OCI-LY7 (cell line): ENCODE results near the gene MT1A. TPM values are rescaled to one million over a fixed set of nuclear protein-coding genes. Genes with fewer than 3 reads are reported as not detected.

Experiments used
- BruUV-seq: library from RNA; stranded (reverse); fragments of 400-500 nt; replicated peaks from 2 replicates; lab custom pipeline; 2021; lab: Mats Ljungman, UMichigan
- CTCF ChIA-PET: fragments of 300-600 bp; sonication (Branson Sonifier 250); formaldehyde crosslinking; loops from one replicate; lab custom pipeline; 2022; ENCODE audit warnings: antibody characterized with exemption; ENCODE audit not compliant: unreplicated experiment; lab: Charles Lee
- POLR2A ChIA-PET: fragments of 300-600 bp; sonication (Branson Sonifier 250); formaldehyde crosslinking; loops from one replicate; lab custom pipeline; 2022; ENCODE audit warnings: antibody characterized with exemption; lab: Charles Lee
- DNase-seq: peaks from one replicate; pipeline ENCODE4 v3.0.0-alpha.2; 2015; ENCODE audit warnings: low spot score
- H2AFZ ChIP-seq: fragments of 200-600 bp; sonication (generic), shearing (Covaris generic); 2 replicates; pipeline ENCODE4 v1.6.1; 2014; ENCODE audit warnings: mild to moderate bottlenecking, antibody characterized with exemption, low read length, moderate library complexity
- H3K27ac ChIP-seq: fragments of 200-600 bp; sonication (generic); 2 replicates; pipeline ENCODE4 v1.5.1; 2014; ENCODE audit warnings: mixed run types, low read depth, mild to moderate bottlenecking, moderate library complexity, low read length, inconsistent platforms; ENCODE audit not compliant: poor library complexity, severe bottlenecking
- H3K36me3 ChIP-seq: fragments of 200-600 bp; sonication (generic); 2 replicates; pipeline ENCODE4 v1.6.1; 2014; ENCODE audit warnings: mild to moderate bottlenecking, antibody characterized with exemption, low read length, moderate library complexity, mixed read lengths; ENCODE audit not compliant: insufficient read depth
- H3K4me1 ChIP-seq: fragments of 200-600 bp; sonication (generic); 2 replicates; pipeline ENCODE4 v1.5.1; 2014; ENCODE audit warnings: mild to moderate bottlenecking, low read length; ENCODE audit not compliant: insufficient read depth, poor library complexity, severe bottlenecking
- H3K4me2 ChIP-seq: fragments of 200-600 bp; sonication (generic); 2 replicates; pipeline ENCODE4 v1.6.1; 2014; ENCODE audit warnings: mild to moderate bottlenecking, low read length
- H3K4me3 ChIP-seq: fragments of 200-600 bp; sonication (generic); 2 replicates; pipeline ENCODE4 v1.5.1; 2014; ENCODE audit warnings: mild to moderate bottlenecking, low read depth, low read length; ENCODE audit not compliant: poor library complexity, severe bottlenecking
- H3K79me2 ChIP-seq: fragments of 200-600 bp; sonication (generic); 2 replicates; pipeline ENCODE4 v1.6.1; 2016; ENCODE audit warnings: low read depth, mild to moderate bottlenecking, low read length, moderate library complexity, mixed read lengths; ENCODE audit not compliant: insufficient read depth
- H3K9me2 ChIP-seq: fragments of 200-600 bp; sonication (generic); 2 replicates; pipeline ENCODE4 v1.6.1; 2016; ENCODE audit warnings: mild to moderate bottlenecking, low read length, mixed read lengths; ENCODE audit not compliant: insufficient read depth
- H3K9me3 ChIP-seq: fragments of 200-600 bp; sonication (generic); 2 replicates; pipeline ENCODE4 v1.6.1; 2014; ENCODE audit warnings: mild to moderate bottlenecking, mixed run types, low read length, mixed read lengths
- H4K20me1 ChIP-seq: fragments of 200-600 bp; sonication (generic); 2 replicates; pipeline ENCODE4 v1.6.1; 2014; ENCODE audit warnings: mild to moderate bottlenecking, antibody characterized with exemption, low read length, moderate library complexity, mixed read lengths; ENCODE audit not compliant: insufficient read depth
- CTCF ChIP-seq: fragments of 200-600 bp; sonication (generic); conservative IDR thresholded peaks from 2 replicates; pipeline ENCODE4 v1.5.1; 2014; ENCODE audit warnings: mild to moderate bottlenecking, antibody characterized with exemption, low read length, moderate library complexity, mixed read lengths
- EZH2phosphoT487 ChIP-seq: fragments of 200-600 bp; sonication (generic); IDR thresholded peaks from 2 replicates; pipeline ENCODE4 v1.6.1; 2018; ENCODE audit warnings: low read depth, borderline replicate concordance, mild to moderate bottlenecking, mixed run types, antibody characterized with exemption, low read length, moderate library complexity, mixed read lengths
- intact Hi-C: fragments of 100-400 bp; cut with micrococcal nuclease; formaldehyde crosslinking; loops from one replicate; pipeline ENCODE4 v1.10.0; 2022; ENCODE audit not compliant: unreplicated experiment
- total RNA-seq, 2 experiments: library from RNA; depleted of rRNA in 1 of 2; stranded (reverse); fragments of >200 nt in 1 of 2; shearing (Covaris generic) in 1 of 2; gene quantifications; 2 replicates each; pipeline ENCODE4 v1.2.3, GENCODE V29; 2014 to 2022

MT1A gene
- total RNA-seq, 2 experiments from 2014 or later, result not detected

DNA sequence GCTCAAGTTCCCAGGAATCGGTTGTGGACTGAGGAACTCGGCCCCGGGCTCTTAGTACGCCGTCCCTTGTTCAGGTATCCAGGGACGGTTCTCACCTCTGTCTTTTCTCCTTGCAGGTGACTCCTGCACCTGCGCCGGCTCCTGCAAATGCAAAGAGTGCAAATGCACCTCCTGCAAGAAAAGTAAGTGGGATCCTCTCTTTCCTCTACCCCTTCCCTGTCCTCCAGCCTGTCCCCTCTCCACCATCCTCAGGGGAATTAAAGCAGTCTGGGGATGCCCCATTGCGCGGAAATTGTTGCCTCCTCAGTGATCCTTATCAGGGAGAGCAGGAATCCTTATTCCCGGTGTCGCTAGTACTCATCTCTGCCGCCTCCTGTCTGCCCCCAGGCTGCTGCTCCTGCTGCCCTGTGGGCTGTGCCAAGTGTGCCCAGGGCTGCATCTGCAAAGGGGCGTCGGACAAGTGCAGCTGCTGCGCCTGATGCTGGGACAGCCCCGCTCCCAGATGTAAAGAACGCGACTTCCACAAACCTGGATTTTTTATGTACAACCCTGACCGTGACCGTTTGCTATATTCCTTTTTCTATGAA, 29.5 kb upstream of the MT1A start:
- Histone ChIP-seq H3K9me3 (no peaks in the 10 kb centered on the region), H3K36me3 (no peaks in the 10 kb centered on the region), H3K4me2 (peak overlapping the region; percentile 78), H3K79me2 (no peaks in the 10 kb centered on the region), H3K4me3 (peak overlapping the region; percentile 66), H3K4me1 (peaks cover 52% of the 10 kb centered on the region), H3K9me2 (no peaks in the 10 kb centered on the region), H2AFZ (peak overlapping the region; percentile 81; the same call in 1 of the 2 replicates), H3K27ac (no peak overlapping the region), H4K20me1 (no peaks in the 10 kb centered on the region)
- intact Hi-C loops, result no loop called here
- TF ChIP-seq EZH2phosphoT487 (no peak), CTCF (0 out of 2 replicates have a peak, but pooled peaks have one; percentile 20)
- TSS peak; percentile 71 for BruUV-seq
- ChIA-PET CTCF (no interaction called here), POLR2A (no interaction called here)
- no peak for DNase-seq

DNA sequence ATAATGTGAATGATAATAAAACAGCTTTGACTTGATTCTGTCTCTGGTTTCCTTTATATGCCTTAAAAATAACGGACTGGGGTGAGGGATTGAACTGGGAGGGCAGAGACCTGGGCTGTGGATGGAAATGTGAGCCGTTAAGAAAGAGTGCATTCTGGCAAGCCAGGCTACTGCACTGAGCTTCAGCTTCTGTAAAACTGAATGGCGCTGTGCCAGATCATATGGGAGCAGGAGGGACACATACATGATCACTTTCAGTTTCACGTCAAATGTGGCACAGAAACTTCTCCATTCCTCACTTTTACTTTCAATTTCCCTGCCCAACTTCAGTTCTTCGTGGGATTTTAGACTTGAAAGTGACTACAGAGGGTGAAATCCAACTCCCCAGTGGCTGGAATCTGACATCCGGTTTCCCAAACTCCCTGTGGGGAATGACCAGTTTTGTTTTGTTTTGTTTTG, 29.0 kb upstream of the MT1A start:
- Histone ChIP-seq H3K4me2 (peak overlapping the region; percentile 78), H3K79me2 (no peaks in the 10 kb centered on the region), H3K9me2 (no peaks in the 10 kb centered on the region), H3K4me3 (peak overlapping the region; percentile 66), H3K36me3 (no peaks in the 10 kb centered on the region), H3K27ac (peak overlapping the region; percentile 5), H3K4me1 (peaks cover 52% of the 10 kb centered on the region), H4K20me1 (no peaks in the 10 kb centered on the region), H2AFZ (peak overlapping the region; percentile 81; the same call in 1 of the 2 replicates), H3K9me3 (no peaks in the 10 kb centered on the region)
- TF ChIP-seq CTCF (no peak), EZH2phosphoT487 (no peak)
- CTCF ChIA-PET, result no interaction called here
- DNase-seq, result peak; percentile 80
- intact Hi-C loops, result no loop called here
- POLR2A ChIA-PET, result no interaction called here
- no TSS peak for BruUV-seq

- peak overlapping the region; percentile 81; the same call in 1 of the 2 replicates for H2AFZ ChIP-seq
- POLR2A ChIA-PET, result interaction anchor here (1.0 kb wide), 2 partner anchors 14 to 161 kb away, joined by 3 to 11 read pairs; no protein-coding TSS in a partner anchor
Observed at GRCh38 chr16:56610017-56610608, 28.4 kb upstream of the MT1A start.

More at GRCh38 chr16:56610017-56610608, 28.4 kb upstream of the MT1A start:
- no peaks in the 10 kb centered on the region for H3K9me3 ChIP-seq
- CTCF ChIA-PET, result interaction anchor here (0.9 kb wide), 1 partner anchor 92 kb away, joined by 3 read pairs; no protein-coding TSS in a partner anchor
- no peaks in the 10 kb centered on the region for H3K79me2 ChIP-seq
- H3K9me2 ChIP-seq, result no peaks in the 10 kb centered on the region
- intact Hi-C loops, result no loop called here
- DNase-seq, result peak; percentile 32
- H3K4me2 ChIP-seq, result peak overlapping the region; percentile 78
- H3K4me3 ChIP-seq, result peak overlapping the region; percentile 66
- H3K27ac ChIP-seq, result peak overlapping the region; percentile 5
- H4K20me1 ChIP-seq, result no peaks in the 10 kb centered on the region
- peak; percentile 40; the same call in 1 of the 2 replicates for TF ChIP-seq CTCF
- TF ChIP-seq EZH2phosphoT487, result no peak
- H3K36me3 ChIP-seq, result no peaks in the 10 kb centered on the region
- BruUV-seq, result no TSS peak
- peaks cover 52% of the 10 kb centered on the region for H3K4me1 ChIP-seq
